ENCODE measurements around the gene MMP7.

- TF ChIP-seq CTCF (IDR thresholded peaks at IDR 0.05) (no peak), POLR2A (IDR thresholded peaks at IDR 0.05) (no peak)
Observed at GRCh38 chr11:102528618-102529017, 1.9 kb downstream of the MMP7 start.

All from right lobe of liver (tissue), 4 donors.